HCT116 (cell line): ENCODE results near the gene SLTM. TPM values are rescaled to one million over a fixed set of nuclear protein-coding genes. Genes with fewer than 3 reads are reported as not detected.

Experiments used
- ATAC-seq: fragments of 200-7000 bp; cut with Tn5 transposase; 2 replicates; pipeline ENCODE4 v1.9.1; 2020; ENCODE audit warnings: mild to moderate bottlenecking, moderate library complexity
- BruUV-seq: library from RNA; stranded (reverse); fragments of 400-500 nt; replicated peaks from 2 replicates; lab custom pipeline; 2021; lab: Mats Ljungman, UMichigan
- CTCF ChIA-PET: fragments of 300-600 bp; sonication (Branson Sonifier 250); formaldehyde crosslinking; loops from one replicate; lab custom pipeline; 2021; ENCODE audit warnings: antibody characterized with exemption; lab: Charles Lee
- POLR2A ChIA-PET: fragments of 300-600, 350-600 bp; sonication (Branson Sonifier 250); formaldehyde crosslinking; loops from one replicate; lab custom pipeline; 2021; ENCODE audit warnings: antibody characterized with exemption; lab: Charles Lee
- RAD21 ChIA-PET, 2 experiments: fragments of 300-600 bp; sonication (Branson Sonifier 250); formaldehyde crosslinking; loops; one replicate each; lab custom pipeline; 2023; ENCODE audit warnings: low total read pairs in 2 of 2; ENCODE audit not compliant: uncharacterized antibody in 2 of 2, unreplicated experiment in 2 of 2, low non-redundant PET in 1 of 2; lab: Charles Lee
- DNase-seq: peaks from one replicate; pipeline ENCODE4 v3.0.0-alpha.2; 2010; ENCODE audit warnings: low read depth, low spot score
- H2AFZ ChIP-seq: fragments of 200-600 bp; shearing (Covaris generic), sonication (generic); 2 replicates; pipeline ENCODE4 v1.6.1; 2017; ENCODE audit warnings: low read depth, mixed run types, mixed read lengths, antibody characterized with exemption, low read length; ENCODE audit not compliant: poor library complexity, severe bottlenecking
- H3K27ac ChIP-seq: 2 replicates; pipeline ENCODE4 v1.5.1; 2012; ENCODE audit warnings: low read depth, low read length
- H3K27me3 ChIP-seq: fragments of 200-600 bp; sonication (generic); 2 replicates; pipeline ENCODE4 v1.6.1; 2016; ENCODE audit warnings: mixed run types, low read length, mixed read lengths; ENCODE audit not compliant: insufficient read depth
- H3K36me3 ChIP-seq, 2 experiments: fragments of 200-500 bp in 1 of 2; fragments of 200-600 bp in 1 of 2; sonication (Bioruptor generic) in 1 of 2; sonication (generic) in 1 of 2; 2 replicates each; pipeline versions ENCODE4 v1.5.1 to v1.6.1; 2014 to 2016; ENCODE audit warnings: low read length in 2 of 2, inconsistent platforms in 1 of 2, mixed read lengths in 1 of 2, mixed run types in 1 of 2; ENCODE audit not compliant: insufficient read depth in 2 of 2, control insufficient read depth in 1 of 2
- H3K4me1 ChIP-seq, 2 experiments: fragments of 200-600 bp in 1 of 2; sonication (generic) in 1 of 2; 2 replicates each; pipeline versions ENCODE4 v1.5.1 to v1.6.1; 2012 to 2017; ENCODE audit warnings: low read length in 2 of 2, inconsistent platforms in 1 of 2, mild to moderate bottlenecking in 1 of 2, mixed read lengths in 1 of 2, mixed run types in 1 of 2, moderate library complexity in 1 of 2; ENCODE audit not compliant: insufficient read depth in 2 of 2, control insufficient read depth in 1 of 2
- H3K4me2 ChIP-seq: fragments of 200-600 bp; sonication (generic); 2 replicates; pipeline ENCODE4 v1.6.1; 2017; ENCODE audit warnings: mixed run types, low read length, mixed read lengths
- H3K4me3 ChIP-seq, 2 experiments: fragments of 200-600 bp in 1 of 2; sonication (generic) in 1 of 2; replicated peaks in 1 of 2; 2 replicates each; pipeline ENCODE4 v1.5.1; 2011 to 2016; ENCODE audit warnings: low read length in 2 of 2, control low read depth in 1 of 2, low read depth in 1 of 2, mild to moderate bottlenecking in 1 of 2, mixed read lengths in 1 of 2, mixed run types in 1 of 2
- H3K79me2 ChIP-seq: fragments of 200-600 bp; sonication (generic); 2 replicates; pipeline ENCODE4 v1.6.1; 2017; ENCODE audit warnings: mild to moderate bottlenecking, mixed run types, low read length, moderate library complexity, mixed read lengths; ENCODE audit not compliant: insufficient read depth
- H3K9ac ChIP-seq: fragments of 200-600 bp; sonication (generic); 2 replicates; pipeline ENCODE4 v1.6.1; 2016; ENCODE audit warnings: low read length, mixed read lengths
- H3K9me2 ChIP-seq: fragments of 200-600 bp; sonication (generic), shearing (Covaris generic); 2 replicates; pipeline ENCODE4 v1.6.1; 2017; ENCODE audit warnings: mixed run types, mild to moderate bottlenecking, moderate library complexity; ENCODE audit not compliant: insufficient read depth
- H3K9me3 ChIP-seq, 2 experiments: fragments of 200-500 bp in 1 of 2; fragments of 200-600 bp in 1 of 2; sonication (Bioruptor generic) in 1 of 2; sonication (generic) in 1 of 2; 2 replicates each; pipeline ENCODE4 v1.6.1; 2014 to 2017; ENCODE audit warnings: low read length in 2 of 2, mixed read lengths in 2 of 2, inconsistent platforms in 1 of 2, low read depth in 1 of 2, mild to moderate bottlenecking in 1 of 2, mixed run types in 1 of 2, moderate library complexity in 1 of 2; ENCODE audit not compliant: control insufficient read depth in 1 of 2, insufficient read depth in 1 of 2
- H4K20me1 ChIP-seq: fragments of 200-600 bp; sonication (generic), shearing (Covaris generic); 2 replicates; pipeline ENCODE4 v1.6.1; 2017; ENCODE audit warnings: mixed run types, mild to moderate bottlenecking, moderate library complexity; ENCODE audit not compliant: insufficient read depth
- JUND ChIP-seq: IDR thresholded peaks from 2 replicates; pipeline ENCODE4 v1.6.1; 2012
- RAD21 ChIP-seq: IDR thresholded peaks from 2 replicates; pipeline ENCODE4 v1.6.1; 2012; ENCODE audit warnings: low read depth, mild to moderate bottlenecking
- ZNF274 ChIP-seq: fragments of 200-500 bp; sonication (Bioruptor generic); IDR thresholded peaks from 2 replicates; pipeline ENCODE4 v1.6.1; 2014; ENCODE audit warnings: mild to moderate bottlenecking, low read depth, low read length, inconsistent platforms
- intact Hi-C: fragments of 100-400 bp; cut with micrococcal nuclease; formaldehyde crosslinking; loops from 2 replicates; pipeline ENCODE4 v1.10.0; 2022
- total RNA-seq: library from RNA; stranded (reverse); gene quantifications from one replicate; pipeline ENCODE4 v1.2.1, GENCODE V29; 2021; ENCODE audit not compliant: unreplicated experiment
- TF ChIP-seq, protein P1 (sequence below): IDR thresholded peaks from 2 replicates; pipeline ENCODE4 v1.6.1; 2011; ENCODE audit warnings: mild to moderate bottlenecking, low read length, moderate library complexity; ENCODE audit not compliant: insufficient replicate concordance; ENCODE audit errors: extremely low read depth

The SLTM gene
- total RNA-seq, 1 experiment from 2014 or later: 88.7 TPM

DNA sequence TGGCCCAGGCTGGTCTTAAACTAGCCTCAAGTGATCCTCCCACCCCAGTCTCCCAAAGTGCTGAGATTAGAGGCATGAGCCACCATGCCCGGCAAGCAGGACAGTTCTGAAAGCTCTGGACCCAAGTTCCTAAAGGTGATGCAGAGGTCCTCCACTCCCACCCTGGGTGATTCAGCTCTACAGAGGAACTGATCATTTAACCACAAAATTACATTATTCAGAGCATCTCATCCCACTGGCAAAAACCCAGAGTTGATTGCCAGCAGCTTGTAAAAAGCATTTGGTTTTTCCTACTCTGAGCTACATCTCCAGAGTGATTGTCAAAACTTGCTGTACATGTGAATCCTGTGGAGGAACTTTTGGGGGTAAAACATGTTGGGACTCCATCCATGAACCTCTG, 60.2 kb downstream of the SLTM start:
- no peak overlapping the region for H3K4me2 ChIP-seq
- intact Hi-C loops: no loop called here
- no peaks in the 10 kb centered on the region for H3K9me3 ChIP-seq
- POLR2A ChIA-PET: no interaction called here
- no TSS peak for BruUV-seq
- H3K9ac ChIP-seq: no peak overlapping the region
- CTCF ChIA-PET: no interaction called here
- no peaks in the 10 kb centered on the region for H3K4me1 ChIP-seq
- no peaks in the 10 kb centered on the region for H3K27me3 ChIP-seq
- H3K79me2 ChIP-seq: no peaks in the 10 kb centered on the region
- TF ChIP-seq ZNF274: no peak
- no peak for TF ChIP-seq JUND
- no peak overlapping the region for H3K4me3 ChIP-seq
- H3K36me3 ChIP-seq: peaks cover 3% of the 10 kb centered on the region in 2 experiments
- no peak for ATAC-seq
- H2AFZ ChIP-seq: no peak overlapping the region
- no peak overlapping the region for H3K27ac ChIP-seq
- no peak for DNase-seq
- H4K20me1 ChIP-seq: no peaks in the 10 kb centered on the region
- RAD21 ChIA-PET: no interaction called here
- H3K9me2 ChIP-seq: no peaks in the 10 kb centered on the region

DNA sequence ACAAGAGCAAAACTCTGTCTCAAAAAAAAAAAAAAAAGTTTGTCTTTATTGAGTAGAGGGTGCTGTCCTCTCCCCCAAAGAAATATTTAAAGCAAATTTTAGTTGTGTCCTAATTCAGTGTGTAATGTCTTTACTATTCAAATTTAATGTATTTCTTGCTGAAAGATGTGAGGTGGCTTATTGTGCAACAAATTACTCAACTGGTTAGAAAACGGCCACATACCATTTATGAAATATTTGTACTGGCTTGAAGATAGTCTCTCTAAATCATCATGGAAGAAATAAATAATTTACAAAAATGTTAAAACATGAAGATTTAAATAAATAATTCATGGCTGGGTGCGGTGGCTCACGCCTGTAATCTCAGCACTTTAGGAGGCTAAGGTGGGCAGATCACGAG, 63.0 kb downstream of the SLTM start:
- Histone ChIP-seq H3K36me3 (no peaks in the 10 kb centered on the region; a peak in 1 of 4 replicates), H3K27me3 (no peaks in the 10 kb centered on the region), H3K79me2 (no peaks in the 10 kb centered on the region), H3K9me3 (no peaks in the 10 kb centered on the region), H3K4me1 (peaks cover 5 to 11% of the 10 kb centered on the region in 2 experiments; a peak in 3 of 4 replicates), H2AFZ (no peak overlapping the region), H3K9me2 (no peaks in the 10 kb centered on the region), H4K20me1 (no peaks in the 10 kb centered on the region), H3K4me2 (no peak overlapping the region), H3K4me3 (no peak overlapping the region), H3K27ac (no peak overlapping the region), H3K9ac (no peak overlapping the region)
- RAD21 ChIA-PET: no interaction called here
- intact Hi-C loops: no loop called here
- BruUV-seq: no TSS peak
- TF ChIP-seq RAD21: no peak
- TF ChIP-seq, protein P1, sequence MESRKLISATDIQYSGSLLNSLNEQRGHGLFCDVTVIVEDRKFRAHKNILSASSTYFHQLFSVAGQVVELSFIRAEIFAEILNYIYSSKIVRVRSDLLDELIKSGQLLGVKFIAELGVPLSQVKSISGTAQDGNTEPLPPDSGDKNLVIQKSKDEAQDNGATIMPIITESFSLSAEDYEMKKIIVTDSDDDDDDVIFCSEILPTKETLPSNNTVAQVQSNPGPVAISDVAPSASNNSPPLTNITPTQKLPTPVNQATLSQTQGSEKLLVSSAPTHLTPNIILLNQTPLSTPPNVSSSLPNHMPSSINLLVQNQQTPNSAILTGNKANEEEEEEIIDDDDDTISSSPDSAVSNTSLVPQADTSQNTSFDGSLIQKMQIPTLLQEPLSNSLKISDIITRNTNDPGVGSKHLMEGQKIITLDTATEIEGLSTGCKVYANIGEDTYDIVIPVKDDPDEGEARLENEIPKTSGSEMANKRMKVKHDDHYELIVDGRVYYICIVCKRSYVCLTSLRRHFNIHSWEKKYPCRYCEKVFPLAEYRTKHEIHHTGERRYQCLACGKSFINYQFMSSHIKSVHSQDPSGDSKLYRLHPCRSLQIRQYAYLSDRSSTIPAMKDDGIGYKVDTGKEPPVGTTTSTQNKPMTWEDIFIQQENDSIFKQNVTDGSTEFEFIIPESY: no peak
- CTCF ChIA-PET: no interaction called here
- no peak for ATAC-seq
- no peak for DNase-seq
- POLR2A ChIA-PET: interaction anchor here (0.7 kb wide), 1 partner anchor 16 kb away, joined by 3 read pairs; no protein-coding TSS in a partner anchor
